Hepatocyte (in vitro differentiated cells): ENCODE data around the gene ARHGAP5. TPM values are rescaled to one million over a fixed set of nuclear protein-coding genes. Genes with fewer than 3 reads are reported as not detected.

Source experiments
- DNase-seq: peaks from one replicate; pipeline ENCODE4 v3.0.0-alpha.2; 2016; ENCODE audit warnings: low spot score
- H2AFZ ChIP-seq: fragments of 200-600 bp; sonication (generic); 2 replicates; pipeline ENCODE4 v1.6.0; 2016; ENCODE audit warnings: antibody characterized with exemption, mild to moderate bottlenecking
- H3K27ac ChIP-seq: fragments of 200-600 bp; sonication (generic); 2 replicates; pipeline ENCODE4 v1.5.1; 2016; ENCODE audit warnings: mild to moderate bottlenecking
- H3K27me3 ChIP-seq: fragments of 200-600 bp; sonication (generic); 2 replicates; pipeline ENCODE4 v1.6.1; 2016
- H3K36me3 ChIP-seq: fragments of 200-600 bp; sonication (generic); replicated peaks from 2 replicates; pipeline ENCODE4 v1.5.1; 2016; ENCODE audit warnings: low read depth; ENCODE audit not compliant: insufficient read depth
- H3K4me1 ChIP-seq: fragments of 200-600 bp; sonication (generic); 2 replicates; pipeline ENCODE4 v1.5.1; 2016; ENCODE audit warnings: mild to moderate bottlenecking, moderate library complexity; ENCODE audit not compliant: insufficient read depth
- H3K4me2 ChIP-seq: fragments of 200-600 bp; sonication (generic); 2 replicates; pipeline ENCODE4 v1.6.0; 2016
- H3K4me3 ChIP-seq: fragments of 200-600 bp; sonication (generic); 2 replicates; pipeline ENCODE4 v1.5.1; 2016; ENCODE audit warnings: mild to moderate bottlenecking
- H3K79me2 ChIP-seq: fragments of 200-600 bp; sonication (generic); 2 replicates; pipeline ENCODE4 v1.6.0; 2017; ENCODE audit warnings: mild to moderate bottlenecking
- H3K9me2 ChIP-seq: fragments of 200-600 bp; sonication (generic); replicated peaks from 2 replicates; pipeline ENCODE4 v1.6.0; 2017; ENCODE audit warnings: mild to moderate bottlenecking; ENCODE audit not compliant: insufficient read depth
- H3K9me3 ChIP-seq: fragments of 200-600 bp; sonication (generic); 2 replicates; pipeline ENCODE4 v1.5.1; 2016; ENCODE audit warnings: low read depth, mild to moderate bottlenecking
- H4K20me1 ChIP-seq: fragments of 200-600 bp; sonication (generic); 2 replicates; pipeline ENCODE4 v1.6.0; 2016; ENCODE audit warnings: mild to moderate bottlenecking; ENCODE audit not compliant: insufficient read depth, poor library complexity, severe bottlenecking
- EZH2 ChIP-seq: fragments of 200-600 bp; sonication (generic); IDR thresholded peaks from 2 replicates; pipeline ENCODE4 v1.6.1; 2016; ENCODE audit warnings: antibody characterized with exemption, mild to moderate bottlenecking, borderline replicate concordance
- EZH2phosphoT487 ChIP-seq: fragments of 200-600 bp; sonication (generic); IDR thresholded peaks from one replicate; pipeline ENCODE4 v1.6.1; 2018; ENCODE audit warnings: antibody characterized with exemption, mild to moderate bottlenecking, low read depth, moderate library complexity; ENCODE audit not compliant: unreplicated experiment, severe bottlenecking
- WGBS: methylation state at CpG from one replicate; pipeline ENCODE4 v1.1.6; 2016; ENCODE audit warnings: low lambda C conversion rate; ENCODE audit errors: missing lambda C conversion rate; 5-methylcytosine and 5-hydroxymethylcytosine counted together
- polyA plus RNA-seq: library from polyadenylated mRNA; unstranded; fragments of >200 nt; fragmentation: Nextera tagmentation; extraction: Ambion mirVana; gene quantifications from 2 replicates; pipeline ENCODE4 v1.2.1, GENCODE V29; 2016
- total RNA-seq: library from RNA; depleted of rRNA; stranded (reverse); fragments of >200 nt; gene quantifications from 2 replicates; pipeline ENCODE4 v1.2.3, GENCODE V29; 2014
- TF ChIP-seq, protein P1 (sequence below): fragments of 200-600 bp; sonication (generic); IDR thresholded peaks from 2 replicates; pipeline ENCODE4 v1.5.1; 2016; ENCODE audit warnings: antibody characterized with exemption, mild to moderate bottlenecking; ENCODE audit not compliant: poor library complexity

The ARHGAP5 gene
- total and polyA plus RNA-seq, 2 experiments from 2014 or later: 16.5 to 144 TPM

GRCh38 chr14:32166029-32166428 lies 88.9 kb downstream of the ARHGAP5 start:
- no peak for DNase-seq
- 88% methylated on average over 2 of the region's 2 CpGs for WGBS
- Histone ChIP-seq H3K27ac (no peak overlapping the region), H2AFZ (no peak overlapping the region), H3K9me3 (no peaks in the 10 kb centered on the region), H3K27me3 (no peaks in the 10 kb centered on the region), H3K4me3 (no peak overlapping the region), H3K9me2 (no peaks in the 10 kb centered on the region), H3K36me3 (no peaks in the 10 kb centered on the region), H3K4me2 (no peak overlapping the region), H3K79me2 (no peaks in the 10 kb centered on the region), H4K20me1 (no peaks in the 10 kb centered on the region), H3K4me1 (no peaks in the 10 kb centered on the region)
- TF ChIP-seq, protein P1, sequence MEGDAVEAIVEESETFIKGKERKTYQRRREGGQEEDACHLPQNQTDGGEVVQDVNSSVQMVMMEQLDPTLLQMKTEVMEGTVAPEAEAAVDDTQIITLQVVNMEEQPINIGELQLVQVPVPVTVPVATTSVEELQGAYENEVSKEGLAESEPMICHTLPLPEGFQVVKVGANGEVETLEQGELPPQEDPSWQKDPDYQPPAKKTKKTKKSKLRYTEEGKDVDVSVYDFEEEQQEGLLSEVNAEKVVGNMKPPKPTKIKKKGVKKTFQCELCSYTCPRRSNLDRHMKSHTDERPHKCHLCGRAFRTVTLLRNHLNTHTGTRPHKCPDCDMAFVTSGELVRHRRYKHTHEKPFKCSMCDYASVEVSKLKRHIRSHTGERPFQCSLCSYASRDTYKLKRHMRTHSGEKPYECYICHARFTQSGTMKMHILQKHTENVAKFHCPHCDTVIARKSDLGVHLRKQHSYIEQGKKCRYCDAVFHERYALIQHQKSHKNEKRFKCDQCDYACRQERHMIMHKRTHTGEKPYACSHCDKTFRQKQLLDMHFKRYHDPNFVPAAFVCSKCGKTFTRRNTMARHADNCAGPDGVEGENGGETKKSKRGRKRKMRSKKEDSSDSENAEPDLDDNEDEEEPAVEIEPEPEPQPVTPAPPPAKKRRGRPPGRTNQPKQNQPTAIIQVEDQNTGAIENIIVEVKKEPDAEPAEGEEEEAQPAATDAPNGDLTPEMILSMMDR: no peak
- TF ChIP-seq EZH2 (no peak), EZH2phosphoT487 (no peak)

- no peaks in the 10 kb centered on the region for H3K9me3 ChIP-seq
- no peaks in the 10 kb centered on the region for H3K36me3 ChIP-seq
- TF ChIP-seq, protein P1: no peak
- TF ChIP-seq EZH2 (no peak), EZH2phosphoT487 (no peak)
- no peaks in the 10 kb centered on the region for H3K9me2 ChIP-seq
- no peak overlapping the region for H3K4me3 ChIP-seq
- no peaks in the 10 kb centered on the region for H3K27me3 ChIP-seq
- WGBS: 91% methylated on average over 1 of the region's 1 CpG
- H3K79me2 ChIP-seq: no peaks in the 10 kb centered on the region
- no peak for DNase-seq
- H2AFZ ChIP-seq: no peak overlapping the region
- H3K27ac ChIP-seq: no peak overlapping the region
- H3K4me2 ChIP-seq: no peak overlapping the region
- no peaks in the 10 kb centered on the region for H4K20me1 ChIP-seq
- H3K4me1 ChIP-seq: no peaks in the 10 kb centered on the region
Observed at GRCh38 chr14:32166924-32167323, 89.8 kb downstream of the ARHGAP5 start.

DNA sequence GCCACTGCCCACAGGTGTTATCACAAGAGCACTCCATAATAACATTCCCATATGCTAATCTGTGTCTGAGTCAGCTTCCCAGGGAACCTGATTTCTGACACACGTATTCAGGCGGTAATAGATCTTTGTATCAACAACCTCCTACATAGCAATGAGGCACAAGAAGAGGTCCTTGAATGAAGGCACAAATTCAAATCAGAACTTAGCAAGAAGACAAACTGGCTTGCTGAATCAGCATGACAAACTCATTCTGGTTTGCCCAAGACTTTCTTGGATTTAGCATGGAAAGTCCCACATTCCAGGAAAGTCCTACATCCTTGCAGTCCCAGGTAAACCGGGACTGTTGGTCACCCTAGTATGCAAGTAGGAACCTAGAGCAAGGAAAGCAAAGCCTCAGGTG lies 90.8 kb downstream of the ARHGAP5 start:
- Histone ChIP-seq H3K27me3 (no peaks in the 10 kb centered on the region), H3K9me2 (no peaks in the 10 kb centered on the region), H3K79me2 (no peaks in the 10 kb centered on the region), H3K9me3 (no peaks in the 10 kb centered on the region), H3K4me2 (no peak overlapping the region), H4K20me1 (no peaks in the 10 kb centered on the region), H3K27ac (no peak overlapping the region), H3K36me3 (no peaks in the 10 kb centered on the region), H3K4me3 (no peak overlapping the region), H2AFZ (no peak overlapping the region), H3K4me1 (no peaks in the 10 kb centered on the region)
- no peak for DNase-seq
- WGBS: 82% methylated on average over 3 of the region's 3 CpGs
- TF ChIP-seq EZH2 (no peak), EZH2phosphoT487 (no peak)
- TF ChIP-seq, protein P1: no peak

DNA sequence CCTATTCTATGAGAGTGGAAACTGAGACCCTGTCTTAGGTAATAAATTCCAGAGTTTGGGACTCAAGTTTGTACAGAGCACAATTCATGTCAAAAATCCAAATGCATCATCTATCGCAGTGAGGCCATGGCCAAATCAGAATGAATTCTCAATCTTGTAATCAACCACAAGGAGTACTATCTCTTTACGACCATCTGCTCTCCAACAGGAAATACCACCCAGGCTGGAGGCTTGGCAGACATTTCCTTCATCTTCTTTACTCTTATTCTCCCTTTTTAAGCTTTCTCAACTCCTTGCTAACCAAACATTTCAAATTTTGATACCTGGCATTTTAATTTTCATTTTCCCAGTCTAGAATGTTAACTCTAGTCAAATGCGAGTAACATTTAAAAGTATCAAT lies 92.1 kb downstream of the ARHGAP5 start:
- no peaks in the 10 kb centered on the region for H3K9me3 ChIP-seq
- H3K27ac ChIP-seq: no peak overlapping the region
- 85% methylated on average over 3 of the region's 3 CpGs for WGBS
- no peaks in the 10 kb centered on the region for H3K79me2 ChIP-seq
- no peaks in the 10 kb centered on the region for H4K20me1 ChIP-seq
- DNase-seq: no peak
- no peak overlapping the region for H3K4me2 ChIP-seq
- TF ChIP-seq EZH2phosphoT487 (no peak), EZH2 (no peak)
- TF ChIP-seq, protein P1: no peak
- H3K4me1 ChIP-seq: no peaks in the 10 kb centered on the region
- H3K4me3 ChIP-seq: no peak overlapping the region
- no peak overlapping the region for H2AFZ ChIP-seq
- no peaks in the 10 kb centered on the region for H3K9me2 ChIP-seq
- no peaks in the 10 kb centered on the region for H3K36me3 ChIP-seq
- no peaks in the 10 kb centered on the region for H3K27me3 ChIP-seq
